SIG-M5 treated with dmso at 0.1 percent for 504 hours (cell line): Measurements from ENCODE around the gene PPP2CA.

Experiments used
- DNase-seq: peaks from one replicate; lab custom pipeline; 2025; ENCODE audit not compliant: unreplicated experiment; lab: John Stamatoyannopoulos, UW

PPP2CA gene

GRCh38 chr5:134149571-134150303 lies 76.1 kb downstream of the PPP2CA start:
- DNase-seq = no peak

GRCh38 chr5:134148986-134149539 lies 76.8 kb downstream of the PPP2CA start:
- DNase-seq = no peak

GRCh38 chr5:134148316-134148715 lies 77.6 kb downstream of the PPP2CA start:
- no peak for DNase-seq

- no peak for DNase-seq
These were observed 79.0 kb downstream of the PPP2CA start for GRCh38 chr5:134146651-134147518.

- DNase-seq = peak; percentile 66
These were observed 79.9 kb downstream of the PPP2CA start for GRCh38 chr5:134145779-134146581.

GRCh38 chr5:134145041-134145757 lies 80.7 kb downstream of the PPP2CA start:
- DNase-seq = no peak
